Stimulated activated CD4-positive, alpha-beta T cell treated with anti-CD3 and anti-CD28 coated beads, TNF-alpha, amount 100 ng/mL, for 24 hours (primary cell): ENCODE results near the gene MMP24OS.

ENCODE experiments used
- DNase-seq, 3 experiments: peaks; one replicate each; pipeline ENCODE4 v3.0.0-alpha.2; 2020; ENCODE audit warnings: low read depth in 3 of 3

The MMP24OS gene

GRCh38 chr20:35306931-35307517, 29.1 kb upstream of the MMP24OS start:
- DNase-seq = no peak

- DNase-seq = peak; percentile 61 to 85 (median 64)
These were observed 28.0 kb upstream of the MMP24OS start for GRCh38 chr20:35305682-35306556.

GRCh38 chr20:35304956-35305355, 27.0 kb upstream of the MMP24OS start:
- DNase-seq = no peak

- DNase-seq = peak; percentile 67 to 82 (median 80)
These were observed 26.0 kb upstream of the MMP24OS start for GRCh38 chr20:35303735-35304491.

GRCh38 chr20:35303382-35303734, 25.4 kb upstream of the MMP24OS start:
- no peak for DNase-seq

GRCh38 chr20:35302421-35303335, 24.8 kb upstream of the MMP24OS start:
- DNase-seq = no peak

- no peak for DNase-seq
These were observed 23.5 kb upstream of the MMP24OS start for GRCh38 chr20:35301426-35301825.

GRCh38 chr20:35300469-35301262, 22.7 kb upstream of the MMP24OS start:
- DNase-seq = no peak

GRCh38 chr20:35299780-35300179, 21.9 kb upstream of the MMP24OS start:
- DNase-seq = no peak

- DNase-seq = no peak
These were observed 20.3 kb upstream of the MMP24OS start for GRCh38 chr20:35298264-35298663.

- DNase-seq = no peak
These were observed 19.8 kb upstream of the MMP24OS start for GRCh38 chr20:35297740-35298139.

GRCh38 chr20:35297155-35297554, 19.2 kb upstream of the MMP24OS start:
- DNase-seq = no peak

GRCh38 chr20:35296101-35296554, 18.2 kb upstream of the MMP24OS start:
- DNase-seq = no peak

GRCh38 chr20:35295674-35296073, 17.8 kb upstream of the MMP24OS start:
- no peak for DNase-seq

- no peak for DNase-seq
These were observed 17.1 kb upstream of the MMP24OS start for GRCh38 chr20:35295058-35295457.

GRCh38 chr20:35294293-35294685, 16.4 kb upstream of the MMP24OS start:
- no peak for DNase-seq

- no peak for DNase-seq
These were observed 15.7 kb upstream of the MMP24OS start for GRCh38 chr20:35293303-35294292.

GRCh38 chr20:35292504-35293285, 14.8 kb upstream of the MMP24OS start:
- DNase-seq = no peak
